ENCODE results near the gene CACNA2D4.

The CACNA2D4 gene

GRCh38 chr12:1885599-1886245, 32.7 kb downstream of the CACNA2D4 start:
- no peak for DNase-seq

GRCh38 chr12:1885082-1885596, 33.3 kb downstream of the CACNA2D4 start:
- DNase-seq, result no peak

GRCh38 chr12:1884651-1885050, 33.8 kb downstream of the CACNA2D4 start:
- DNase-seq, result no peak

GRCh38 chr12:1883513-1883912, 34.9 kb downstream of the CACNA2D4 start:
- DNase-seq, result no peak

- no peak for DNase-seq
Observed at GRCh38 chr12:1882850-1883470, 35.5 kb downstream of the CACNA2D4 start.

GRCh38 chr12:1882405-1882804, 36.0 kb downstream of the CACNA2D4 start:
- no peak for DNase-seq

- DNase-seq, result no peak
Observed at GRCh38 chr12:1881936-1882335, 36.5 kb downstream of the CACNA2D4 start.

- DNase-seq, result no peak
Observed at GRCh38 chr12:1881301-1881700, 37.2 kb downstream of the CACNA2D4 start.

- DNase-seq, result no peak
Observed at GRCh38 chr12:1880876-1881275, 37.6 kb downstream of the CACNA2D4 start.

- no peak for DNase-seq
Observed at GRCh38 chr12:1880153-1880845, 38.2 kb downstream of the CACNA2D4 start.

GRCh38 chr12:1879633-1880032, 38.8 kb downstream of the CACNA2D4 start:
- DNase-seq, result no peak

- no peak for DNase-seq
Observed at GRCh38 chr12:1878695-1879094, 39.8 kb downstream of the CACNA2D4 start.

GRCh38 chr12:1878214-1878613, 40.2 kb downstream of the CACNA2D4 start:
- DNase-seq, result no peak

GRCh38 chr12:1877169-1877878, 41.1 kb downstream of the CACNA2D4 start:
- DNase-seq, result no peak

GRCh38 chr12:1876086-1876485, 42.4 kb downstream of the CACNA2D4 start:
- DNase-seq, result no peak

GRCh38 chr12:1875608-1876007, 42.8 kb downstream of the CACNA2D4 start:
- DNase-seq, result no peak

GRCh38 chr12:1873531-1874510, 44.6 kb downstream of the CACNA2D4 start:
- DNase-seq, result no peak

GRCh38 chr12:1872448-1872847, 46.0 kb downstream of the CACNA2D4 start:
- no peak for DNase-seq

- DNase-seq, result no peak
Observed at GRCh38 chr12:1872001-1872400, 46.5 kb downstream of the CACNA2D4 start.

- DNase-seq, result no peak
Observed at GRCh38 chr12:1870998-1871917, 47.2 kb downstream of the CACNA2D4 start.

GRCh38 chr12:1870086-1870485, 48.4 kb downstream of the CACNA2D4 start:
- no peak for DNase-seq

Data from activated CD8-positive, alpha-beta memory T cell treated with anti-CD3 and anti-CD28 coated beads, Interleukin-2, amount 50 U/mL, for 4 hours (primary cell).